Heart left ventricle (tissue), 16 donors: ENCODE measurements around the gene CABYR. TPM values are rescaled to one million over a fixed set of nuclear protein-coding genes. Genes with fewer than 3 reads are reported as not detected.

Source experiments
- ATAC-seq, 4 donors: fragments of 200-7000 bp; cut with Tn5 transposase; one replicate each; pipeline ENCODE4 v1.9.1; 2020 to 2022; ENCODE audit warnings: moderate library complexity in 4 of 4, mild to moderate bottlenecking in 3 of 4, moderate number of reproducible peaks in 1 of 4
- DNase-seq, 5 donors: peaks; one replicate each; pipeline ENCODE4 v3.0.0-alpha.2; 2020
- H3K27ac ChIP-seq, 12 donors: fragments of 200-600 bp; sonication (generic) in 4 of 12; one replicate each; pipeline versions ENCODE4 v1.5.0 to v1.8.0; 2016 to 2022; ENCODE audit warnings: mild to moderate bottlenecking in 2 of 12
- H3K27me3 ChIP-seq, 9 donors: fragments of 200-600 bp; sonication (generic) in 2 of 9; one replicate each; pipeline versions ENCODE4 v1.5.1 to v1.8.0; 2016 to 2022; ENCODE audit warnings: mild to moderate bottlenecking in 3 of 9
- H3K36me3 ChIP-seq, 9 donors: fragments of 200-600 bp; sonication (generic) in 2 of 9; one replicate each; pipeline versions ENCODE4 v1.5.0 to v1.8.0; 2018 to 2022; ENCODE audit warnings: mild to moderate bottlenecking in 2 of 9
- H3K4me1 ChIP-seq, 12 donors: fragments of 200-600 bp; sonication (generic) in 4 of 12; one replicate each; pipeline versions ENCODE4 v1.5.0 to v1.8.0; 2016 to 2022; ENCODE audit warnings: mild to moderate bottlenecking in 3 of 12
- H3K4me3 ChIP-seq, 12 donors: fragments of 200-600 bp; sonication (generic) in 4 of 12; one replicate each; pipeline versions ENCODE4 v1.5.0 to v1.8.0; 2017 to 2022; ENCODE audit warnings: mild to moderate bottlenecking in 9 of 12, moderate library complexity in 4 of 12
- H3K9me3 ChIP-seq, 12 donors: fragments of 200-600 bp; sonication (generic) in 4 of 12; one replicate each; pipeline versions ENCODE4 v1.5.0 to v1.8.0; 2016 to 2022; ENCODE audit warnings: mild to moderate bottlenecking in 1 of 12
- CTCF ChIP-seq, 12 donors: fragments of 200-600 bp; sonication (generic) in 4 of 12; IDR thresholded peaks; one replicate each; pipeline versions ENCODE4 v1.5.0 to v1.8.0; 2018 to 2022; ENCODE audit warnings: antibody characterized with exemption in 12 of 12, mild to moderate bottlenecking in 5 of 12
- POLR2A ChIP-seq, 2 donors: fragments of 450-650 bp; IDR thresholded peaks; one replicate each; pipeline ENCODE4 v1.6.1; 2017; ENCODE audit warnings: antibody characterized with exemption in 2 of 2, mild to moderate bottlenecking in 2 of 2, moderate library complexity in 2 of 2
- WGBS, 4 donors: extraction: QIAGEN DNeasy Blood & Tissue Kit in 2 of 4; methylation state at CpG; one replicate each; pipeline versions ENCODE4 v1.1.5 to v1.1.7; 2013 to 2018; 5-methylcytosine and 5-hydroxymethylcytosine counted together
- intact Hi-C, 10 donors: fragments of 100-400 bp; cut with DNase I; formaldehyde crosslinking; loops; one replicate each; pipeline versions ENCODE4 v1.11.1 to v1.14.2; 2022
- polyA plus RNA-seq, 2 donors: library from polyadenylated mRNA; stranded (reverse); fragments of 200-250 nt; gene quantifications; one replicate each; pipeline ENCODE4 v1.2.3, GENCODE V29; 2013
- total RNA-seq, 9 donors: library from RNA; depleted of rRNA in 2 of 9; stranded (reverse); fragments of >200 nt in 2 of 9; fragmentation: NEBNext Ultra II Directional in 3 of 9; extraction: Animal tissue kit (Norgen Biotek cat#: 25700) in 3 of 9; gene quantifications; one replicate each; pipeline versions ENCODE4 v1.1.0 to v1.2.4, GENCODE V29; 2016 to 2023
- donor health status: ischemic (EF 13 %, LVEDD 7.1; RV severe dilation, severe dysfunction).
- donor health status: healthy with polysubstance abuse.
- donor health status: DM: no; HTN: yes; CAD: no.
- donor health status: DM: no; HTN: no; CAD: no.
- donor health status: ischemic (EF 25% LVEDD 6.9; RV normal size, moderate dysfunction).
- donor health status: ischemic (EF 25% LVEDD 5.7; RV mildly dilated, moderate dysfunction).
- donor health status: healthy.
- donor health status: DM: yes; HTN: yes; CAD: no.
- donor health status: ischemic (EF 35%, LVEDD 5.7; RV mildly dilated, moderate dysfunction).
- donor health status: nonischemic (EF 11% LVEDD 7.7; RV severe dilation, severe dysfunction).
- donor health status: DM: yes; HTN: yes; CAD: no.
- donor health status: PGD.
- donor health status: ischemic (EF 29% LVEDD 5.4; RV normal size, mild dysfunction).
- donor health status: nonischemic (EF 23%, LVEDD 6.1; RV moderate dilation, normal function).

The CABYR gene
- total and polyA plus RNA-seq, 11 donors: 0.10 to 1.0 (median 0.61) TPM; not detected in 4

- intact Hi-C loops: no loop called here
- no peak for TF ChIP-seq POLR2A (IDR thresholded peaks at IDR 0.05)
- TF ChIP-seq CTCF (IDR thresholded peaks at IDR 0.05): no peak
- Histone ChIP-seq H3K4me1 (no peaks in the 10 kb centered on the region), H3K4me3 (no peak overlapping the region), H3K9me3 (no peaks in the 10 kb centered on the region), H3K27me3 (no peaks in the 10 kb centered on the region), H3K27ac (no peak overlapping the region), H3K36me3 (peaks cover 0 to 62% (median 31%) of the 10 kb centered on the region in 9 donors)
- ATAC-seq (no peak), DNase-seq (no peak)
- WGBS, 4 donors: 90 to 96% (median 95%) methylated on average over 3 of the region's 3 CpGs
Observed at GRCh38 chr18:24153397-24153796, 14.5 kb downstream of the CABYR start.

- intact Hi-C loops: no loop called here
- Histone ChIP-seq H3K27me3 (no peaks in the 10 kb centered on the region), H3K36me3 (peaks cover 0 to 99% (median 70%) of the 10 kb centered on the region in 9 donors), H3K4me1 (no peaks in the 10 kb centered on the region), H3K4me3 (no peak overlapping the region), H3K9me3 (no peaks in the 10 kb centered on the region), H3K27ac (no peak overlapping the region)
- whole genome bisulfite sequencing, 4 donors: 91 to 96% (median 95%) methylated on average over 3 of the region's 3 CpGs
- no peak for DNase-seq
- TF ChIP-seq CTCF (IDR thresholded peaks at IDR 0.05) (no peak), POLR2A (IDR thresholded peaks at IDR 0.05) (no peak)
- ATAC-seq: no peak
Observed at GRCh38 chr18:24157855-24158254, 19.0 kb downstream of the CABYR start.

- no peaks in the 10 kb centered on the region for H3K4me1 ChIP-seq
- no peak overlapping the region for H3K27ac ChIP-seq
- intact Hi-C loops: no loop called here
- DNase-seq: no peak
- no peaks in the 10 kb centered on the region for H3K9me3 ChIP-seq
- WGBS, 4 donors: 97% methylated on average over 5 of the region's 5 CpGs
- no peak for ATAC-seq
- no peak overlapping the region for H3K4me3 ChIP-seq
- TF ChIP-seq CTCF (IDR thresholded peaks at IDR 0.05) (no peak), POLR2A (IDR thresholded peaks at IDR 0.05) (no peak)
- no peaks in the 10 kb centered on the region for H3K27me3 ChIP-seq
- peaks cover 0 to 98% (median 86%) of the 10 kb centered on the region in 9 donors for H3K36me3 ChIP-seq
Observed at GRCh38 chr18:24160086-24160485, 21.2 kb downstream of the CABYR start.

- WGBS, 4 donors: 93 to 96% (median 94%) methylated on average over 2 of the region's 2 CpGs
Observed at GRCh38 chr18:24161304-24161703, 22.4 kb downstream of the CABYR start.

More at GRCh38 chr18:24161304-24161703, 22.4 kb downstream of the CABYR start:
- Histone ChIP-seq H3K4me1 (no peaks in the 10 kb centered on the region), H3K9me3 (no peaks in the 10 kb centered on the region), H3K27me3 (no peaks in the 10 kb centered on the region), H3K27ac (no peak overlapping the region), H3K36me3 (peaks cover 0 to 98% (median 86%) of the 10 kb centered on the region in 9 donors), H3K4me3 (no peak overlapping the region)
- intact Hi-C loops: no loop called here
- TF ChIP-seq CTCF (IDR thresholded peaks at IDR 0.05): no peak
- no peak for TF ChIP-seq POLR2A (IDR thresholded peaks at IDR 0.05)
- no peak for ATAC-seq
- DNase-seq: no peak
